Measurements from ENCODE around the gene CCL18. TPM values are rescaled to one million over a fixed set of nuclear protein-coding genes. Genes with fewer than 3 reads are reported as not detected.
"Not testable (repeated sequence)": the region's sequence is repeated elsewhere in the genome, so short reads cannot be mapped to it uniquely, and the experiment has no call there.

CCL18 gene
- total RNA-seq, 1 experiment from 2014 or later = not detected

DNA sequence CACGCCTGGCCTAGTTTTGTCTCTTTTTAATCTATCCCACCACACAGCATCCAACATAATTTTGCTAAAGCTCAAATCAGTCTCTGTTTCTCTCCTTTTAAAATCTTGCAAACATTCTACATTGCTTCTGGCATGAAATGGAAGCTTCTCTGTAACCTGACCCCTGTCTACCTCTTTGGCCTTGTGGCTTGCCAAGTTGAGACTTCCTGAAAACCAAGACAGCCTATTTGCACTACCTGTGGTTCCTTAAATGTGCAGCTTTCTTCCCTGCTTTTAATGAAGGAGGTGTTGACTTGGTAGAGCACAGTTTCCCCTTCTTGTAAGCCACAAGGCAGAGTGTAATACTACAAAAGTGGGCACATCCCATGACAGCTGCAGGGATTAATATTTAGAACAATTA, 31.9 kb downstream of the CCL18 start:
- Histone ChIP-seq H2AFZ (no peak overlapping the region), H4K20me1 (ENCODE audit: insufficient read depth) (no peaks in the 10 kb centered on the region), H3K4me2 (no peak overlapping the region), H3K9me3 (ENCODE audit: insufficient read depth, low read depth) (no peaks in the 10 kb centered on the region), H3K4me1 (replicated peaks; ENCODE audit: insufficient read depth) (no peaks in the 10 kb centered on the region), H3K9me2 (ENCODE audit: insufficient read depth) (no peaks in the 10 kb centered on the region), H3K27me3 (ENCODE audit: insufficient read depth, low read depth) (peaks cover 28% of the 10 kb centered on the region), H3K79me2 (ENCODE audit: low read depth) (no peaks in the 10 kb centered on the region), H3K27ac (no peak overlapping the region), H3F3A (ENCODE audit: insufficient read depth, low read depth) (no peaks in the 10 kb centered on the region), H3K36me3 (ENCODE audit: low read depth) (no peaks in the 10 kb centered on the region), H3K4me3 (no peak overlapping the region)
- no peak for DNase-seq
- ChIA-PET CTCF (no interaction called here), POLR2A (ENCODE audit: unreplicated experiment) (no interaction called here)
- TF ChIP-seq CTCF (conservative IDR thresholded peaks at IDR 0.05) (no peak), EZH2 (IDR thresholded peaks at IDR 0.05; ENCODE audit: low read depth) (no peak)
- intact Hi-C loops (cut with micrococcal nuclease; ENCODE audit: unreplicated experiment) = no loop called here
- BruUV-seq (replicated peaks) = no TSS peak

DNA sequence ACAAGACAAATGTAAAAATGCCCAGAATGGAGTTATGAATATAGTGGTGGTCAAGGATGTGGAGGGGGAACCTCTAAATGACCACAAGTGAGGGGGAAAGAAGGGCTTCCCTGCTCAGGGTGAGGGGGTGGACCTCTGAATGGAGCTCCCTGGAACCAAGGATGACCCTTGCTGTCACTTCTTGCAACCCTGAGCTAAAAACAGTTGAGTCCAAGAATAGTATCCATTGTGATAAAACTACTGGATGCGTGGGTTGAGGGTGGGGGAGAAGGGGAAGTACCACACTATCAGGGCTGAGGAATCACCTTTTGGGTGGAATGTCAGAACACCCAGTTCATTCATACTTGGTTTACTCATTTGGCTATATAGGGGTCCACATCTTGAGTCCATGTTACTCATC, 34.9 kb downstream of the CCL18 start:
- H3K4me3 ChIP-seq; intact Hi-C loops (cut with micrococcal nuclease; ENCODE audit: unreplicated experiment); H3F3A ChIP-seq (ENCODE audit: insufficient read depth, low read depth); POLR2A ChIA-PET (ENCODE audit: unreplicated experiment); BruUV-seq (replicated peaks); DNase-seq; H3K27ac ChIP-seq; H4K20me1 ChIP-seq (ENCODE audit: insufficient read depth); H3K36me3 ChIP-seq (ENCODE audit: low read depth); H2AFZ ChIP-seq; H3K9me2 ChIP-seq (ENCODE audit: insufficient read depth); H3K4me2 ChIP-seq; H3K79me2 ChIP-seq (ENCODE audit: low read depth); H3K9me3 ChIP-seq (ENCODE audit: insufficient read depth, low read depth); CTCF ChIA-PET; H3K4me1 ChIP-seq (replicated peaks; ENCODE audit: insufficient read depth); H3K27me3 ChIP-seq (ENCODE audit: insufficient read depth, low read depth): not testable (repeated sequence)

GRCh38 chr17:36103401-36103975, 39.4 kb downstream of the CCL18 start, which contains the start of gene CCL4:
CCL4 (plus strand) TSS chr17:36103827; CDS start chr17:36103906, 79 bp downstream.
- H3K27ac ChIP-seq; H3K4me1 ChIP-seq (replicated peaks; ENCODE audit: insufficient read depth); H3K79me2 ChIP-seq (ENCODE audit: low read depth); DNase-seq; H3F3A ChIP-seq (ENCODE audit: insufficient read depth, low read depth); CTCF ChIA-PET; intact Hi-C loops (cut with micrococcal nuclease; ENCODE audit: unreplicated experiment); BruUV-seq (replicated peaks); H2AFZ ChIP-seq; H3K9me3 ChIP-seq (ENCODE audit: insufficient read depth, low read depth); H3K4me2 ChIP-seq; H3K36me3 ChIP-seq (ENCODE audit: low read depth); H3K4me3 ChIP-seq; POLR2A ChIA-PET (ENCODE audit: unreplicated experiment); H3K9me2 ChIP-seq (ENCODE audit: insufficient read depth); H4K20me1 ChIP-seq (ENCODE audit: insufficient read depth): not testable (repeated sequence)
- H3K27me3 ChIP-seq (ENCODE audit: insufficient read depth, low read depth) = peaks cover 33% of the 10 kb centered on the region; the same call in 1 of the 2 replicates

GRCh38 chr17:36104246-36104645, 40.2 kb downstream of the CCL18 start:
- H4K20me1 ChIP-seq (ENCODE audit: insufficient read depth); H3K27ac ChIP-seq; H3K4me2 ChIP-seq; H3K36me3 ChIP-seq (ENCODE audit: low read depth); H3K9me2 ChIP-seq (ENCODE audit: insufficient read depth); BruUV-seq (replicated peaks); CTCF ChIA-PET; H3K4me3 ChIP-seq; intact Hi-C loops (cut with micrococcal nuclease; ENCODE audit: unreplicated experiment); H3K4me1 ChIP-seq (replicated peaks; ENCODE audit: insufficient read depth); H3K79me2 ChIP-seq (ENCODE audit: low read depth); POLR2A ChIA-PET (ENCODE audit: unreplicated experiment); H3K9me3 ChIP-seq (ENCODE audit: insufficient read depth, low read depth); H2AFZ ChIP-seq; H3F3A ChIP-seq (ENCODE audit: insufficient read depth, low read depth); DNase-seq: not testable (repeated sequence)
- H3K27me3 ChIP-seq (ENCODE audit: insufficient read depth, low read depth) = peaks cover 40% of the 10 kb centered on the region; the same call in 1 of the 2 replicates
